ENCODE results near the gene ATP2B2.

The ATP2B2 gene

DNA sequence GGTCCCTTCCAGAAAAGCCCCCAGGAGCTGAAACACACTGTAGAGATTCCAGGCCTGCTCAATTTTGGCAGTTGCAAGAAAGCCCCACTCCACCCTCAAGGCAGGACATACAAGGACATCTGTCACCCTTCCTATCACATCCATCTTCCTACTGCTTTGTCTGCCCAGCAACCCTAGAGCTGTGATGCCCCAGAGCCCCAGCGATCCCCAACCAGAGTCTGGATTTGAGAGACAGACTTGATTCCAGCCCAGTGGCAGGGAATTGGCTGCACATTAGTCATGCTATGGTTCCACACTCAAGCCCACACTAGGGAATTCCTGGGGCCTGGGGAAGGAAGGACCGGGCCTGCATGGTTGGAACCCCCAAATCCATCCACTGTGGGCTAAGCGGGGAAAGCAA, 56.8 kb downstream of the ATP2B2 start:
- H3K4me3 ChIP-seq (ENCODE audit: low read depth, low read length), result no peak overlapping the region
- TF ChIP-seq, protein P1, sequence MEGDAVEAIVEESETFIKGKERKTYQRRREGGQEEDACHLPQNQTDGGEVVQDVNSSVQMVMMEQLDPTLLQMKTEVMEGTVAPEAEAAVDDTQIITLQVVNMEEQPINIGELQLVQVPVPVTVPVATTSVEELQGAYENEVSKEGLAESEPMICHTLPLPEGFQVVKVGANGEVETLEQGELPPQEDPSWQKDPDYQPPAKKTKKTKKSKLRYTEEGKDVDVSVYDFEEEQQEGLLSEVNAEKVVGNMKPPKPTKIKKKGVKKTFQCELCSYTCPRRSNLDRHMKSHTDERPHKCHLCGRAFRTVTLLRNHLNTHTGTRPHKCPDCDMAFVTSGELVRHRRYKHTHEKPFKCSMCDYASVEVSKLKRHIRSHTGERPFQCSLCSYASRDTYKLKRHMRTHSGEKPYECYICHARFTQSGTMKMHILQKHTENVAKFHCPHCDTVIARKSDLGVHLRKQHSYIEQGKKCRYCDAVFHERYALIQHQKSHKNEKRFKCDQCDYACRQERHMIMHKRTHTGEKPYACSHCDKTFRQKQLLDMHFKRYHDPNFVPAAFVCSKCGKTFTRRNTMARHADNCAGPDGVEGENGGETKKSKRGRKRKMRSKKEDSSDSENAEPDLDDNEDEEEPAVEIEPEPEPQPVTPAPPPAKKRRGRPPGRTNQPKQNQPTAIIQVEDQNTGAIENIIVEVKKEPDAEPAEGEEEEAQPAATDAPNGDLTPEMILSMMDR (IDR thresholded peaks at IDR 0.05; ENCODE audit: low read depth, low read length), result no peak

DNA sequence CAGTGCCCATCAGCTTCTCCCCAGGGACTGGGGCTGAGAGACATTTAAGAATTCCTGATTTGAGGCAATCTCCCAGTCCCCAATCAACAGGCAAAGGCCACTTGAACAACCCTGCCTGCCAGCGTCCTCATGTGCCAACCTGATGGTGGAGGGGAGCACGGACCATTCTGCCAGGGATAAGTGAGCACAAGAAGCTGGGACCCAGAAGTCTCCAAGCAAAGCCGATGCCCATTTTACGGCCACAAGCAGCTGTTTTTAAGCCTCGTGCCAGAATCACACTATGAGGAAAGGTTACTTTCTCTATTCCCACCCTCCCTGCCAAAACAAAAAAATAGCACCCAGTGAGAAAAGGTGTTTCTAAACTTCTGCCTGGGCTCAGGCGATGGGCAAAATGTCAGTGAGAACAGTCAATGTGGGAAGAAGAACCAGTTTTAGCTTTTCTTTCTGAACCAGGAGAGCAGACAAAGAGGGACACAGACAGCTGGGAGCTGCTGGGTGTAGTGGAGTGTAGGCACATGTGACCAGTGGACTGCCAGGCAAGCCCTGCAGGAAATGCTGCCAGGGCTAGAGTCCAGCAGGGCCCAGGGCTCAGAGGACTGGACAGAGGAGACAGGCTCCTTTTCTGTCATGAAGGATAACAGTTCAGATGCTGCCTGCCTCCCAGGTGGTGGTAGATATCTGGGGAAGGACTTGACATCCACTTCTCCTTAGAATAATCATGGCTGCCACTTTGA, 57.7 kb downstream of the ATP2B2 start:
- no peak overlapping the region for H3K4me3 ChIP-seq (ENCODE audit: low read depth, low read length)
- TF ChIP-seq, protein P1 (IDR thresholded peaks at IDR 0.05; ENCODE audit: low read depth, low read length), result no peak

DNA sequence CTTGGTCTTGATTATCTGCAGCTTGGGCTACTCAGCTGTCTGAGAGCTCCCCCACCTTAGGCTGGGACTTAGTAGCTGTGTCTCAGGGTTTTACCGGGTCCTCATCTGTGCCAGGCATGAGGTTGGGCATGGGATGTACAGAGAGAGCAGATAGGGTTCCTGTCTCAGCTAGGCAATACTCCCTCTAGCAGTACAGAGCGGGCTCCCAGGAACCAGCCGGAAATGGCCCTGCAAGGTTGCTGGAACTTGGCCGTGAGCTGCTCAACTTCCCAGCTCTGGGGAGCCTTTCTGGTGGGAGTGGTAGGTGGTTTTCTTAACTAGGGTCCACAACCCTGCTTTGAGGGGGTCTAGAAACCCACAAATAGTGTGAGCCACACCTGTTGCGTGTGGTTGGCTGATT, 58.3 kb downstream of the ATP2B2 start:
- no peak overlapping the region for H3K4me3 ChIP-seq (ENCODE audit: low read depth, low read length)

DNA sequence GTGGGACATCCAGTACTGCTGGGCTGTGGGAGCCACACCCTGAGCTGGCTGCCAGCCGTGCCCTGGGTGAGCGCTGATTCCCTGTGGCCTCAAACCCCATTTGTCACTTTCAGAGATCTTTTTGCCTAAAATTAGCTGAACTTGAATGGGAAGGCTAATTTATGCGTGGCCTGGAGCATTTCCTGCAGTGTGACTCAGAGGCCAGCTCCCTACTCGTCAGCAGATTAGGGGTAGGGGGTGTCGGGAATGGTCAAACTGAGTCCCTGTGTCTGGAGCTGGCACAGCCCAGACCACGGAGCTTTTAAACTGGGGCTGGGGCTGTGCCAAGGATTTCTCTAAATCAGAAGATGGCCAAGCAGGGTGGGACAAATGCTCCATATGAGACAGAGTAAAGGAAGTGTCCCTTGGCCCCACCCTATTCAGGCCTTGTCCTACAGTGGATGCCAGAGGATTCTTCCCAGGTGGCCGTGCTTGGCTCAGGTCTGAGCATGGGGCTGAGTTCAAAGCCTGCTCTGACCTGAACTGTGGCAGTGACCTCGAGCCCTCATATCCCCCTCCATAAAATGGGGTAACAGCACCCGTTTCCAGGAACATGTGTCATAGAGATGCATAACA, 59.7 kb downstream of the ATP2B2 start:
- TF ChIP-seq, protein P1 (IDR thresholded peaks at IDR 0.05; ENCODE audit: low read depth, low read length), result no peak
- no peak overlapping the region for H3K4me3 ChIP-seq (ENCODE audit: low read depth, low read length)

More for the DNA sequence above, 58.3 kb downstream of the ATP2B2 start:
- TF ChIP-seq, protein P1 (IDR thresholded peaks at IDR 0.05; ENCODE audit: low read depth, low read length), result no peak

DNA sequence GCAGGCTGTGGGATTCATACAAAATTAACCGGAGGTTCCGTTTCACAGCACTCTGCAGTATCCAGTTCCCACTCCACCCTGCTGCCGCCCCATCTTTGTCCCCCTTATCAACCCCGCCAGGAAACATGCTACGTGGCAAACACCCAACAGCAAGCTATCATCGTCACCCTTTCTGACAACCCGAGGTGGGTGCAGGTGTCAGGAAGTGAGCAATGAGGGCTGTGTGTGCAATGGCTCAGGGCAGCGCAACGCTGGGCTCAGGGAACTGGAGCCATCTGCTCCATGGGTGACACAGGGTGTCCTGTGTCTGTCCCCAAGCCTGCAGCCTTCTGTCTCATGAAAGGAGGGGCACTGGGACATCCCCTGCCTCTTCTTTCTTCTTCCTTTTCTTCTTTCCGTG, 60.9 kb downstream of the ATP2B2 start:
- TF ChIP-seq, protein P1 (IDR thresholded peaks at IDR 0.05; ENCODE audit: low read depth, low read length), result no peak
- H3K4me3 ChIP-seq (ENCODE audit: low read depth, low read length), result no peak overlapping the region

DNA sequence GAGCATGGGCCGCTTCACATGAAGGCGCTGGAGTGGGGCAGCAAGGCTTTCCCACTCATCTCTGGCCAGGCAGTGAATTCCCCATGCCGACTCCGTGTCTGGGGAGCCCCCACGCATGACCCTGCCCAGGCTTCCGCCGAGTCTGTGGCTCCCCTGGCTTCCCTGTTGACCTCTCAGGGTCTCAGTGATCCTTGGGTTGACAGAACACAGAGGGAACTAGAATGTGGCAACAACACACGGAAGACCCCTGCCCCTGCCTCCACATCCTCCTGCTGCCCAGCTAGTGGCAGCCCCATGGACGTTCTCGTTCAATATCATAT, 61.3 kb downstream of the ATP2B2 start:
- no peak overlapping the region for H3K4me3 ChIP-seq (ENCODE audit: low read depth, low read length)
- TF ChIP-seq, protein P1 (IDR thresholded peaks at IDR 0.05; ENCODE audit: low read depth, low read length), result no peak

DNA sequence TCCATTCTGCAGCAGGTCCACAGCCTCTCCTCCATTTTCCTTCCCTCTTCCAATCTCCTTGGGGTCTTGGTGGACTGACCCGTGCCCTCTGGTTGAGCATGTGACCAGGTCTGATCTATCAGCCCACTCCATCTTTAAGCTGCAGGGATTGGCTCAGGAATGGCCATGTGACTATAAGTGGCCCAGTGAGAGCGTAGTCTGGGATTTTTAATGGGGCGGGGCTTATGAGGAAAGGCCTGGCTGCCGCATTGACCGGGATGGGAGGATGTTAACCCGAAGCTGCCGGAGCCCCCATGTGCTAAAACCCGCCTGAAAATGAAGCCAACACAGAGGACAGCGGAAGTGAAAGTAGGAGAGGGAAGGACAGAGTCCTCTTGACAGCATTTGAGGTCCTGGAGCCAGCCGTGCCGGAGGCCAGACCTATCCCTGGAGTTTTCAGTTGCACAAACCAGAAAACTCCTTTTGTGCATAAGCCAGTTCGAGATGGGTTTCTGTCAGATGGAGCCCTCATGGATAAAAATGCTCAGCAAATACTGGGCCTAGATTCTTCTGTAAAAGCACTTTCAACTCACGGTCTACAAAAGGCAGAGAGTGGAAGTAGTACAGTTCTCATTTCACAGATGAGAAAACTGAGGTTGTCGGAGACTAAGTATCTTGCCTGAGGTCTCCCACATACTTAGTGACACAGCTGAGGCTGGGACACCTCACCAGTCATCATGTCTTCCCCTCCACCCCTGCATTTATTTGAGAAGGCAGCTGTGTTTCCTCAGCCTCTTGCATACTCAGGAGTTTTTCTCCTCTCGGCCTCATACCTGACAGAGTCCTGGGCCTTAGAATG, 61.9 kb downstream of the ATP2B2 start:
- TF ChIP-seq, protein P1 (IDR thresholded peaks at IDR 0.05; ENCODE audit: low read depth, low read length), result no peak
- no peak overlapping the region for H3K4me3 ChIP-seq (ENCODE audit: low read depth, low read length)
